Measurements from ENCODE around the gene MMP25.

GRCh38 chr16:3045758-3046640 is at the start of gene MMP25:
- TF ChIP-seq CTCF (conservative IDR thresholded peaks at IDR 0.05; ENCODE audit: low read depth, low read length) (no peak), EZH2 (IDR thresholded peaks at IDR 0.05; ENCODE audit: borderline replicate concordance, low read depth, low read length, poor library complexity, severe bottlenecking) (peak; percentile 27)

Measured in A673 (cell line).